GM12891 (cell line): ENCODE data around the gene BCL2.

Source experiments
- PAX5 ChIP-seq: IDR thresholded peaks from 2 replicates; pipeline ENCODE4 v1.6.1; 2011; ENCODE audit warnings: low read length, moderate library complexity, mild to moderate bottlenecking; ENCODE audit not compliant: insufficient read depth, severe bottlenecking
- POLR2A ChIP-seq: IDR thresholded peaks from 2 replicates; pipeline ENCODE4 v1.6.1; 2011; ENCODE audit warnings: low read depth, low read length, control low read depth
- TAF1 ChIP-seq: IDR thresholded peaks from 2 replicates; pipeline ENCODE4 v1.6.1; 2011; ENCODE audit warnings: low read depth, low read length, control low read depth

DNA sequence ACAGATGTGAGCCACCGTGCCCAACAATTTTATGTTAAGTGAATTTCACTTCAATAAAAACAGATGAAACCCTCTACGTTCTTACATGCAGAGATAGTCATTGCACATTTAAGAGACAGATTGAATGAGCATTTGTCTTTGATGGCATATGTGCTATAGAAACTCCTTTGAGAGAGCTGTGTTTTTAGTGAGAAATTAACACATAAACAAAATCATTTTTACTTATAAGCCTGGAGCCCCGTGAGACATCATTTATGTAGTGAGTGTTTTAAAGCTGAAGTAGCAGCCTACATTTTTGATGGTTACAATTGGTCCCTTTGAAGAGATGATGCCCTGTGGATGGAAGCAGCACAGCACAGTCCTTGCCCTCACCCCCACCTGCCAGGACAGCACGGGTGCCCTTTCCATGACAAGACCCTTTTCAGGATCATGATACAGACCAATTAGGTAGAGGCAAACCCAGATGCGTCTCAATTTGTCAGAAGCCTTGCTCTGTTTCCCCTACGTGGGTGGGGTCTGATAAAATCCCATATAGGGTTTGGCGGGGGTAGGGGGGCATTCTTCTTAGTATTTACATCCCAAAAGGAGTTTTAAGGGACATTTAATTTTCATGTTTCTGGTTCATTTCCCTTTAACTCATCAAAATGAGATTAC, 237.1 kb downstream of the BCL2 start:
- TF ChIP-seq POLR2A (no peak), TAF1 (no peak), PAX5 (no peak)
